PC-3 (cell line): ENCODE measurements around the gene KAT7. TPM values are rescaled to one million over a fixed set of nuclear protein-coding genes. Genes with fewer than 3 reads are reported as not detected.

ENCODE experiments used
- ATAC-seq: fragments of 200-7000 bp; cut with Tn5 transposase; 2 replicates; pipeline ENCODE4 v1.9.1; 2020; ENCODE audit warnings: mild to moderate bottlenecking, moderate library complexity
- BruUV-seq: library from RNA; stranded (reverse); fragments of 400-500 nt; replicated peaks from 2 replicates; lab custom pipeline; 2021; lab: Mats Ljungman, UMichigan
- CTCF ChIA-PET: fragments of 300-600 bp; sonication (Branson Sonifier 250); formaldehyde crosslinking; loops from one replicate; lab custom pipeline; 2022; ENCODE audit warnings: antibody characterized with exemption; lab: Charles Lee
- POLR2A ChIA-PET: fragments of 300-600 bp; sonication (Branson Sonifier 250); formaldehyde crosslinking; loops from one replicate; lab custom pipeline; 2022; ENCODE audit warnings: antibody characterized with exemption; ENCODE audit not compliant: unreplicated experiment; lab: Charles Lee
- DNase-seq: peaks from one replicate; pipeline ENCODE4 v3.0.0-alpha.2; 2015
- H2AFZ ChIP-seq: fragments of 300-600 bp; sonication (generic); 2 replicates; pipeline ENCODE4 v1.6.0; 2016; ENCODE audit warnings: antibody characterized with exemption, low read length
- H3F3A ChIP-seq: fragments of 300-600 bp; sonication (generic); one replicate; pipeline ENCODE4 v1.6.0; 2017; ENCODE audit warnings: antibody characterized with exemption, low read length, control low read depth, mild to moderate bottlenecking; ENCODE audit not compliant: unreplicated experiment
- H3K27ac ChIP-seq: fragments of 300-600 bp; sonication (generic); 2 replicates; pipeline ENCODE4 v1.5.1; 2016; ENCODE audit warnings: mild to moderate bottlenecking, low read length
- H3K27me3 ChIP-seq: fragments of 300-600 bp; sonication (generic); 2 replicates; pipeline ENCODE4 v1.6.1; 2016; ENCODE audit warnings: low read length, mixed read lengths
- H3K36me3 ChIP-seq: fragments of 300-600 bp; sonication (generic); 2 replicates; pipeline ENCODE4 v1.6.1; 2016; ENCODE audit warnings: low read depth, mixed run types, low read length, mixed read lengths
- H3K4me1 ChIP-seq: fragments of 300-600 bp; sonication (generic); 2 replicates; pipeline ENCODE4 v1.5.1; 2016; ENCODE audit warnings: low read length; ENCODE audit not compliant: insufficient read depth
- H3K4me2 ChIP-seq: fragments of 300-600 bp; sonication (generic); 2 replicates; pipeline ENCODE4 v1.6.0; 2016; ENCODE audit warnings: low read length
- H3K4me3 ChIP-seq: fragments of 300-600 bp; sonication (generic); 2 replicates; pipeline ENCODE4 v1.5.1; 2016; ENCODE audit warnings: mild to moderate bottlenecking, low read length, mixed read lengths
- H3K79me2 ChIP-seq: fragments of 300-600 bp; sonication (generic); 2 replicates; pipeline ENCODE4 v1.6.1; 2017; ENCODE audit warnings: low read length, mixed read lengths
- H3K9ac ChIP-seq: fragments of 300-600 bp; sonication (generic); 2 replicates; pipeline ENCODE4 v1.6.0; 2016; ENCODE audit warnings: mild to moderate bottlenecking, low read length
- H3K9me2 ChIP-seq: fragments of 300-600 bp; sonication (generic); replicated peaks from 2 replicates; pipeline ENCODE4 v1.6.1; 2016; ENCODE audit warnings: mixed run types, low read length, mixed read lengths
- H3K9me3 ChIP-seq: fragments of 300-600 bp; sonication (generic); 2 replicates; pipeline ENCODE4 v1.6.1; 2016; ENCODE audit warnings: low read length, mixed read lengths
- H4K20me1 ChIP-seq: fragments of 300-600 bp; sonication (generic); 2 replicates; pipeline ENCODE4 v1.6.1; 2016; ENCODE audit warnings: low read length, mixed read lengths
- CTCF ChIP-seq: fragments of 300-600 bp; sonication (generic); conservative IDR thresholded peaks from 2 replicates; pipeline ENCODE4 v1.5.1; 2017; ENCODE audit warnings: antibody characterized with exemption, low read depth, mild to moderate bottlenecking, low read length
- EZH2 ChIP-seq: fragments of 300-600 bp; sonication (generic); IDR thresholded peaks from one replicate; pipeline ENCODE4 v1.6.1; 2017; ENCODE audit warnings: antibody characterized with exemption, mild to moderate bottlenecking, low read length; ENCODE audit not compliant: unreplicated experiment
- EZH2phosphoT487 ChIP-seq: fragments of 300-600 bp; sonication (generic); IDR thresholded peaks from 2 replicates; pipeline ENCODE4 v1.6.1; 2018; ENCODE audit warnings: mild to moderate bottlenecking, antibody characterized with exemption, low read length, borderline replicate concordance
- intact Hi-C: fragments of 100-400 bp; cut with micrococcal nuclease; formaldehyde crosslinking; loops from 2 replicates; pipeline ENCODE4 v1.9.0; 2023
- total RNA-seq: library from RNA; depleted of rRNA; stranded (reverse); fragments of >200 nt; gene quantifications from 2 replicates; pipeline ENCODE4 v1.2.3, GENCODE V29; 2014

KAT7 gene
- total RNA-seq, 1 experiment from 2014 or later = 39.1 TPM

GRCh38 chr17:49775546-49776260 is 12.8 kb upstream of the KAT7 start:
- Histone ChIP-seq H3K9ac (no peak overlapping the region), H3K4me2 (no peak overlapping the region), H3K4me3 (no peak overlapping the region), H3K9me2 (no peaks in the 10 kb centered on the region), H3K79me2 (no peaks in the 10 kb centered on the region), H3K27ac (no peak overlapping the region), H3K4me1 (peaks cover 13% of the 10 kb centered on the region), H4K20me1 (no peaks in the 10 kb centered on the region), H3F3A (no peaks in the 10 kb centered on the region), H3K27me3 (no peaks in the 10 kb centered on the region), H2AFZ (no peak overlapping the region), H3K9me3 (no peaks in the 10 kb centered on the region), H3K36me3 (no peaks in the 10 kb centered on the region)
- ChIA-PET POLR2A (no interaction called here), CTCF (no interaction called here)
- BruUV-seq = no TSS peak
- TF ChIP-seq EZH2 (no peak), CTCF (no peak), EZH2phosphoT487 (no peak)
- ATAC-seq = no peak
- intact Hi-C loops = no loop called here
- DNase-seq = no peak

- Histone ChIP-seq H3K9me3 (no peaks in the 10 kb centered on the region), H3K79me2 (no peaks in the 10 kb centered on the region), H4K20me1 (no peaks in the 10 kb centered on the region), H3K9me2 (no peaks in the 10 kb centered on the region), H3K27ac (no peak overlapping the region), H3K9ac (no peak overlapping the region), H3K27me3 (no peaks in the 10 kb centered on the region), H3K36me3 (no peaks in the 10 kb centered on the region), H3K4me3 (no peak overlapping the region), H3K4me2 (no peak overlapping the region), H3K4me1 (peaks cover 13% of the 10 kb centered on the region), H3F3A (no peaks in the 10 kb centered on the region), H2AFZ (no peak overlapping the region)
- ATAC-seq = no peak
- CTCF ChIA-PET = interaction anchor here (1.0 kb wide), 1 partner anchor 68 kb away, joined by 3 read pairs; no protein-coding TSS in a partner anchor
- TF ChIP-seq CTCF (no peak), EZH2phosphoT487 (no peak), EZH2 (no peak)
- DNase-seq = no peak
- BruUV-seq = no TSS peak
- POLR2A ChIA-PET = interaction anchor here (0.6 kb wide), 1 partner anchor 12 kb away, joined by 7 read pairs; no protein-coding TSS in a partner anchor
- intact Hi-C loops = no loop called here
Observed at GRCh38 chr17:49776551-49777300, 11.8 kb upstream of the KAT7 start.
